NOMO-1 treated with dmso at 0.1 percent for 144 hours (cell line): ENCODE results near the gene MKNK1.

Source experiments
- DNase-seq: peaks from one replicate; lab custom pipeline; 2025; ENCODE audit not compliant: unreplicated experiment; lab: John Stamatoyannopoulos, UW

Gene MKNK1

GRCh38 chr1:46544561-46545240, 59.4 kb downstream of the MKNK1 start:
- DNase-seq: no peak

- DNase-seq: no peak
Observed at GRCh38 chr1:46543761-46544560, 60.1 kb downstream of the MKNK1 start.

- DNase-seq: no peak
Observed at GRCh38 chr1:46543382-46543760, 60.7 kb downstream of the MKNK1 start.

GRCh38 chr1:46539972-46540371, 64.1 kb downstream of the MKNK1 start:
- no peak for DNase-seq

GRCh38 chr1:46538147-46538546, 65.9 kb downstream of the MKNK1 start:
- DNase-seq: no peak

- DNase-seq: no peak
Observed at GRCh38 chr1:46537651-46538050, 66.4 kb downstream of the MKNK1 start.

GRCh38 chr1:46536527-46536926, 67.5 kb downstream of the MKNK1 start:
- DNase-seq: no peak

- DNase-seq: no peak
Observed at GRCh38 chr1:46535063-46535462, 69.0 kb downstream of the MKNK1 start.

GRCh38 chr1:46533179-46533864, 70.7 kb downstream of the MKNK1 start:
- no peak for DNase-seq

GRCh38 chr1:46532498-46533178, 71.4 kb downstream of the MKNK1 start:
- DNase-seq: peak; percentile 23

- no peak for DNase-seq
Observed at GRCh38 chr1:46532095-46532494, 72.0 kb downstream of the MKNK1 start.

- no peak for DNase-seq
Observed at GRCh38 chr1:46530791-46531409, 73.2 kb downstream of the MKNK1 start.

- no peak for DNase-seq
Observed at GRCh38 chr1:46530311-46530710, 73.8 kb downstream of the MKNK1 start.

- no peak for DNase-seq
Observed at GRCh38 chr1:46529031-46529630, 74.9 kb downstream of the MKNK1 start.

- no peak for DNase-seq
Observed at GRCh38 chr1:46528297-46528955, 75.6 kb downstream of the MKNK1 start.

- DNase-seq: peak; percentile 47
Observed at GRCh38 chr1:46527474-46528296, 76.4 kb downstream of the MKNK1 start.

- DNase-seq: no peak
Observed at GRCh38 chr1:46526691-46527291, 77.3 kb downstream of the MKNK1 start.

GRCh38 chr1:46526013-46526690, 77.9 kb downstream of the MKNK1 start:
- DNase-seq: no peak
